GM21717 (cell line): Measurements from ENCODE around the gene REC8.

Experiments
- ATAC-seq: cut with Tn5 transposase; IDR thresholded peaks from one replicate; pipeline ENCODE4 v1.9.1; 2021; ENCODE audit warnings: mild to moderate bottlenecking, moderate library complexity; ENCODE audit not compliant: unreplicated experiment

The REC8 gene

GRCh38 chr14:24138396-24139271 is 33.2 kb upstream of the REC8 start:
- no peak for ATAC-seq

DNA sequence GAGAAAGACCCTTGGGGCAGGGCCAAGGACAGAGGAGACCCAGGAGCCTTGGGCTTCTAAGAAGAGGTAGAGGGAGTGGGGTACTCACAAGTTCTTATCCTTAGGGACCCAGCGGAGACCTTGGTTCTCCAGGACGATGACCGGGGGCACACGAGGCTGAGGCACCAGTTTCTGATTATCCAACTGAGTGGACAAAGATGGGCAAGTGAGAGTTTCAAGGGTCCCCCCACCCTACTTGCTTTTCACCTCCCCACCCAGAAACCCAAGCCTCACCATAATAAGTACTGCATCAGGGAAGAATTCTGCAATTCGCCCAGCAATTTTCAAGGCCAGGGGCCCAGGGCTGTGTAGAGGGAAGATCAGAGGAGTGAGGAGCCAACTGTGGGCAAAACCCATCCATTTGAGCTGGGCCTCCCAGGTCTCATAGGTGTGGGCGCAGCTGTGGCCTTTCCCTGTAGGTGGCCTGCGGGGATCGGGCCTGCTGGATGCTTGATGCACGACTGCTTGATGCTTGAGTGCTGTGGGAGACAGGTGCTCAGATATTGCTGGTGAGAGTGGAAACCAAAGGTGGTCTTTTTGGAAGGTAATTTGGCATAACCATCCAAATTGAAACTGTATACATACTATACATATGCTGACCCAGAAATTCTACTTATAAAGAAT is 32.5 kb upstream of the REC8 start:
- ATAC-seq = no peak

GRCh38 chr14:24141097-24141880 is 30.6 kb upstream of the REC8 start, which contains the start of gene EMC9:
Gene EMC9, minus strand, starts transcription at chr14:24141591. Its CDS starts 287 bp downstream, at chr14:24141304.
- peak; percentile 70 for ATAC-seq

- no peak for ATAC-seq
These were observed 28.4 kb upstream of the REC8 start for GRCh38 chr14:24143511-24143910.

- ATAC-seq = no peak
These were observed 27.4 kb upstream of the REC8 start for GRCh38 chr14:24144451-24144850.

GRCh38 chr14:24145219-24145618 is 26.7 kb upstream of the REC8 start:
- no peak for ATAC-seq

GRCh38 chr14:24145690-24146452 is 26.0 kb upstream of the REC8 start:
- ATAC-seq = no peak

DNA sequence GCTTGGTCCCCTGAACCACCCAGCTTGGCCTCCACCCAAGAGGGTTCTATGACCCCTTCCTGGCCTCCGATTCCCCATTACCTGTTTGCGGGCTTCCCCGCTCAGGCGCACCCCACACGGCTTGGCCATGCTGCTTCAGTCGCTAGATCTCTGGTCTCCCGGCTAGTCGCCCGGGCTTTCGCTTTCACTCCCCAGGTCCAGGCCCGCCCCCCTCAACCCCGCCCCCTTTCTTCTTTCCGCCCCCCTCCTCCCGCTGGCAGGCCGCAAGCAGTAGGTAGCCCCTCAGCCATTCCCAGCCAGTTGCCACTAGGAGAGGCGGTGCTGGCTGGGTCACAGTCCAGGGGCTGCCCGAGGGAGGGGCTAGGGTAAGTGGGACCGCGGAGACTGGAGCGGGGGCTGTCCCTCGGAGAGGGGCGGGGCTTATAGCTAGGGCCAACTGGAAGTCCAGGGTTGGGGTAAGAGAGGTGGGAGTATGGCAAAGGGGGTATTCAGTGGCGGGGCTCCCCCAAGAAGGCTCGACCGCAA is 25.4 kb upstream of the REC8 start, which contains the start of gene PSME2:
Gene PSME2, minus strand, starts transcription at position 158 of the 525 bp plus-strand sequence. Its CDS starts 29 bp downstream, at position 129.
- ATAC-seq = peak; percentile 59

GRCh38 chr14:24146978-24147760 is 24.7 kb upstream of the REC8 start, which contains the start of gene RNF31:
Gene RNF31, plus strand, starts transcription at chr14:24147498. Its CDS starts 201 bp downstream, at chr14:24147699.
- peak; percentile 75 for ATAC-seq

DNA sequence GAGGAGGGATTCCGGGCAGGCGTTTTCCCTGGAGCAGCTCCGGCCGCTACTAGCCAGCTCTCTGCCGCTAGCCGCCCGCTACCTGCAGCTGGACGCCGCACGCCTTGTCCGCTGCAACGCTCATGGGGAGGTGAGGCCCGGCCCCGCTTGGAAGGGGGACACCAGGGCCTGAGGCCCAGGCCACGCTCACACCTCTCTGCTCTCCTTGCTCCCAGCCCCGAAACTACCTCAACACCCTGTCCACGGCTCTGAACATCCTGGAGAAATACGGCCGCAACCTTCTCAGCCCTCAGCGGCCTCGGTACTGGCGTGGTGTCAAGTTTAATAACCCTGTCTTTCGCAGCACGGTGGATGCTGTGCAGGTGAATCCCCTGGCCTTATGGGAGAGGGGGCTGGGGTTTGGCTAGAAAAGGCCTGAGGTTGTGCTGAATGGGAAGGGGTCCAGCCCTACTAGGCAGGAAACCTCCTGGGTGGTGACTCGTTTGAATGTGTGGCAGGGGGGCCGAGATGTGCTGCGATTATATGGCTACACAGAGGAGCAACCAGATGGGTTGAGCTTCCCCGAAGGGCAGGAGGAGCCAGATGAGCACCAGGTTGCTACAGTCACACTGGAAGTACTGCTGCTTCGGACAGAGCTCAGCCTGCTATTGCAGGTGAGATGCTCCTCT is 24.0 kb upstream of the REC8 start:
- no peak for ATAC-seq

DNA sequence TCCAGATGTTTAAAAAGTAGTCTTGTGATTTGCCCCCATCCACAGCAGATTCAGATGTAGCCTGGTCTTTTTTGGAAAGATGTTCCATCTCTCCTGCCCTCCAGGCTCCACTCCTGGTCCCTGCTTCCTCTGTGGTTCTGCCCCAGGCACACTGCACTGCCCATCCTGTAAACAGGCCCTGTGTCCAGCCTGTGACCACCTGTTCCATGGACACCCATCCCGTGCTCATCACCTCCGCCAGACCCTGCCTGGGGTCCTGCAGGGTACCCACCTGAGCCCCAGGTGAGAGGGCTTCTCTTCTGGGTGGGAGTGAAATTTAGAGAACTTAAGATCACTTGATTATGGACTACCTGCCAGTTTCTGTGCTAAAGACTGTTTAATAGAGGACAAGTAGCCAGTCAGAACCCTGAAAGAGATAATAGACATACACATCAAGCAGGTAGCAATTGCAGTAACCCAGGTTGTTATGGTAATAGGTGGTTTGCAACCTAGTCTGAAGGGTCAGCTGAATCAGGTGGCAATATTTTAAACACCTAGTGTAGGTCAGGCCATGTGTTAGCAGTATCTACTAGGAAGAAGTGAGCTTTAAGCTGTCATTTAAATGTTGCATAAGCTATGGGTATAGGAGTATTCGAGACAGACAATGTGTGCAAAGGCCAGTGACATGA is 22.4 kb upstream of the REC8 start:
- ATAC-seq = no peak

GRCh38 chr14:24150061-24150460 is 21.8 kb upstream of the REC8 start:
- ATAC-seq = no peak

DNA sequence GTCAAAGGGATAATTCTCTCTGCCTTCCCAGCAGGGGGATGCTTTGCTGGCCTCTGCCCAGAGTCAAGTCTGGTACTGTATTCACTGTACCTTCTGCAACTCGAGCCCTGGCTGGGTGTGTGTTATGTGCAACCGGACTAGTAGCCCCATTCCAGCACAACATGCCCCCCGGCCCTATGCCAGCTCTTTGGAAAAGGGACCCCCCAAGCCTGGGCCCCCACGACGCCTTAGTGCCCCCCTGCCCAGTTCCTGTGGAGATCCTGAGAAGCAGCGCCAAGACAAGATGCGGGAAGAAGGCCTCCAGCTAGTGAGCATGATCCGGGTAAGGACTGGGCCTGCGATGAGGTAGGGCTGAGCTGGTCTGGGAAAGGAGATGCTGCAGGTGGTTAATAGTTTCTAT is 21.3 kb upstream of the REC8 start:
- no peak for ATAC-seq

DNA sequence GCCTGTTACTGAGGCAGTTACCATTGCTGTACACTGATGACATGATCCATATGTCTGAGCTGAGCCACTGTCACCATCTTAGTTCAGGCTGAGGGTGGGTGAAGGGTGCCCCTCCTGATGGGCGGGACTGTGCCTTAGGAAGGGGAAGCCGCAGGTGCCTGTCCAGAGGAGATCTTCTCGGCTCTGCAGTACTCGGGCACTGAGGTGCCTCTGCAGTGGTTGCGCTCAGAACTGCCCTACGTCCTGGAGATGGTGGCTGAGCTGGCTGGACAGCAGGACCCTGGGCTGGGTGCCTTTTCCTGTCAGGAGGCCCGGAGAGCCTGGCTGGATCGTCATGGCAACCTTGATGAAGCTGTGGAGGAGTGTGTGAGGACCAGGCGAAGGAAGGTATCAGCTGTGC is 20.9 kb upstream of the REC8 start:
- no peak for ATAC-seq

DNA sequence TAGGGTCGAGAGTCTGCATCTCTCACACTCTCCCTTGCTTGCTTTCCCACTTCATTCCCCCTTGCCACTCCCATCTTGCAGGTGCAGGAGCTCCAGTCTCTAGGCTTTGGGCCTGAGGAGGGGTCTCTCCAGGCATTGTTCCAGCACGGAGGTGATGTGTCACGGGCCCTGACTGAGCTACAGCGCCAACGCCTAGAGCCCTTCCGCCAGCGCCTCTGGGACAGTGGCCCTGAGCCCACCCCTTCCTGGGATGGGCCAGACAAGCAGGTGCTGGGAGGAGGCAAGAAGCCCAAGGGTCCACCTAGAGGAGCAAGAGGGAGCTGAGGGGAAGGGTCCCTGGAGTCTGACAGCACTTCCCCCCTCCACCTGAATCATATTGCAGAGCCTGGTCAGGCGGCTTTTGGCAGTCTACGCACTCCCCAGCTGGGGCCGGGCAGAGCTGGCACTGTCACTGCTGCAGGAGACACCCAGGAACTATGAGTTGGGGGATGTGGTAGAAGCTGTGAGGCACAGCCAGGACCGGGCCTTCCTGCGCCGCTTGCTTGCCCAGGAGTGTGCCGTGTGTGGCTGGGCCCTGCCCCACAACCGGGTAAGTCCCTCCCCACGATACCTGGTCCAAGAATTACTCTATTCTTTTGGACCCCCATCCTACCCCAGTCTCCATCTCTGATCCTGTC is 20.3 kb upstream of the REC8 start:
- no peak for ATAC-seq

DNA sequence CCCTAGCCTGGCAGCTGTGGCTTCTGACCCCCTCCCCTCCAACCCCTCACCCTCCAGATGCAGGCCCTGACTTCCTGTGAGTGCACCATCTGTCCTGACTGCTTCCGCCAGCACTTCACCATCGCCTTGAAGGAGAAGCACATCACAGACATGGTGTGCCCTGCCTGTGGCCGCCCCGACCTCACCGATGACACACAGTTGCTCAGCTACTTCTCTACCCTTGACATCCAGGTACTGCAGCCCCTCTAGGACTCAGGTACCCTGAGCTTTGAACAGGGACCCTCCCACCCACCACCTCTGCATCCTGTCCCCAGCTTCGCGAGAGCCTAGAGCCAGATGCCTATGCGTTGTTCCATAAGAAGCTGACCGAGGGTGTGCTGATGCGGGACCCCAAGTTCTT is 16.8 kb upstream of the REC8 start:
- no peak for ATAC-seq

- no peak for ATAC-seq
These were observed 15.0 kb upstream of the REC8 start for GRCh38 chr14:24156840-24157239.

- no peak for ATAC-seq
These were observed 14.5 kb upstream of the REC8 start for GRCh38 chr14:24157331-24157730.
